ENCODE measurements around the gene SLC23A1.

The SLC23A1 gene

GRCh38 chr5:139341689-139342422 lies 41.2 kb downstream of the SLC23A1 start, which contains the start of gene PAIP2:
PAIP2 (plus strand) TSS chr5:139341854; CDS start chr5:139363785, 21,931 bp downstream.
- TF ChIP-seq GABPA (IDR thresholded peaks at IDR 0.05; ENCODE audit: low read depth) (peak; percentile 76), SPI1 (IDR thresholded peaks at IDR 0.05; ENCODE audit: borderline replicate concordance, low read depth) (peak; percentile 55; the same call in 1 of the 2 replicates), POLR2AphosphoS5 (IDR thresholded peaks at IDR 0.05; ENCODE audit: low read depth) (peak; percentile 81)
- TF ChIP-seq, protein P1, sequence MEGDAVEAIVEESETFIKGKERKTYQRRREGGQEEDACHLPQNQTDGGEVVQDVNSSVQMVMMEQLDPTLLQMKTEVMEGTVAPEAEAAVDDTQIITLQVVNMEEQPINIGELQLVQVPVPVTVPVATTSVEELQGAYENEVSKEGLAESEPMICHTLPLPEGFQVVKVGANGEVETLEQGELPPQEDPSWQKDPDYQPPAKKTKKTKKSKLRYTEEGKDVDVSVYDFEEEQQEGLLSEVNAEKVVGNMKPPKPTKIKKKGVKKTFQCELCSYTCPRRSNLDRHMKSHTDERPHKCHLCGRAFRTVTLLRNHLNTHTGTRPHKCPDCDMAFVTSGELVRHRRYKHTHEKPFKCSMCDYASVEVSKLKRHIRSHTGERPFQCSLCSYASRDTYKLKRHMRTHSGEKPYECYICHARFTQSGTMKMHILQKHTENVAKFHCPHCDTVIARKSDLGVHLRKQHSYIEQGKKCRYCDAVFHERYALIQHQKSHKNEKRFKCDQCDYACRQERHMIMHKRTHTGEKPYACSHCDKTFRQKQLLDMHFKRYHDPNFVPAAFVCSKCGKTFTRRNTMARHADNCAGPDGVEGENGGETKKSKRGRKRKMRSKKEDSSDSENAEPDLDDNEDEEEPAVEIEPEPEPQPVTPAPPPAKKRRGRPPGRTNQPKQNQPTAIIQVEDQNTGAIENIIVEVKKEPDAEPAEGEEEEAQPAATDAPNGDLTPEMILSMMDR (IDR thresholded peaks at IDR 0.05; ENCODE audit: insufficient read depth, low read length), result peak; percentile 11
- TF ChIP-seq, protein P2, sequence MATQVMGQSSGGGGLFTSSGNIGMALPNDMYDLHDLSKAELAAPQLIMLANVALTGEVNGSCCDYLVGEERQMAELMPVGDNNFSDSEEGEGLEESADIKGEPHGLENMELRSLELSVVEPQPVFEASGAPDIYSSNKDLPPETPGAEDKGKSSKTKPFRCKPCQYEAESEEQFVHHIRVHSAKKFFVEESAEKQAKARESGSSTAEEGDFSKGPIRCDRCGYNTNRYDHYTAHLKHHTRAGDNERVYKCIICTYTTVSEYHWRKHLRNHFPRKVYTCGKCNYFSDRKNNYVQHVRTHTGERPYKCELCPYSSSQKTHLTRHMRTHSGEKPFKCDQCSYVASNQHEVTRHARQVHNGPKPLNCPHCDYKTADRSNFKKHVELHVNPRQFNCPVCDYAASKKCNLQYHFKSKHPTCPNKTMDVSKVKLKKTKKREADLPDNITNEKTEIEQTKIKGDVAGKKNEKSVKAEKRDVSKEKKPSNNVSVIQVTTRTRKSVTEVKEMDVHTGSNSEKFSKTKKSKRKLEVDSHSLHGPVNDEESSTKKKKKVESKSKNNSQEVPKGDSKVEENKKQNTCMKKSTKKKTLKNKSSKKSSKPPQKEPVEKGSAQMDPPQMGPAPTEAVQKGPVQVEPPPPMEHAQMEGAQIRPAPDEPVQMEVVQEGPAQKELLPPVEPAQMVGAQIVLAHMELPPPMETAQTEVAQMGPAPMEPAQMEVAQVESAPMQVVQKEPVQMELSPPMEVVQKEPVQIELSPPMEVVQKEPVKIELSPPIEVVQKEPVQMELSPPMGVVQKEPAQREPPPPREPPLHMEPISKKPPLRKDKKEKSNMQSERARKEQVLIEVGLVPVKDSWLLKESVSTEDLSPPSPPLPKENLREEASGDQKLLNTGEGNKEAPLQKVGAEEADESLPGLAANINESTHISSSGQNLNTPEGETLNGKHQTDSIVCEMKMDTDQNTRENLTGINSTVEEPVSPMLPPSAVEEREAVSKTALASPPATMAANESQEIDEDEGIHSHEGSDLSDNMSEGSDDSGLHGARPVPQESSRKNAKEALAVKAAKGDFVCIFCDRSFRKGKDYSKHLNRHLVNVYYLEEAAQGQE (IDR thresholded peaks at IDR 0.05; ENCODE audit: insufficient replicate concordance, low read depth), result no peak
- H3K27me3 ChIP-seq (ENCODE audit: insufficient read depth, poor library complexity, severe bottlenecking), result no peaks in the 10 kb centered on the region
- peak; percentile 86 to 92 for DNase-seq (ENCODE audit: low read depth in 1 of 2, low spot score in 1 of 2)
- peak within 1 kb of the TSS; percentile 82 for H3K4me3 ChIP-seq (replicated peaks; ENCODE audit: insufficient read depth, low read length)
- H3K27ac ChIP-seq (replicated peaks), result peak within 1 kb of the TSS; percentile 88

GRCh38 chr5:139341187-139341688 lies 41.9 kb downstream of the SLC23A1 start:
- Histone ChIP-seq H3K27me3 (ENCODE audit: insufficient read depth, poor library complexity, severe bottlenecking) (no peaks in the 10 kb centered on the region), H3K27ac (replicated peaks) (no peak overlapping the region), H3K4me3 (replicated peaks; ENCODE audit: insufficient read depth, low read length) (peak overlapping the region; percentile 82)
- no peak for DNase-seq (ENCODE audit: low read depth in 1 of 2, low spot score in 1 of 2)
- TF ChIP-seq GABPA (IDR thresholded peaks at IDR 0.05; ENCODE audit: low read depth), result no peak
- TF ChIP-seq, protein P2 (IDR thresholded peaks at IDR 0.05; ENCODE audit: insufficient replicate concordance, low read depth), result no peak
- TF ChIP-seq, protein P1 (IDR thresholded peaks at IDR 0.05; ENCODE audit: insufficient read depth, low read length), result no peak
- no peak for TF ChIP-seq SPI1 (IDR thresholded peaks at IDR 0.05; ENCODE audit: borderline replicate concordance, low read depth)

- H3K4me3 ChIP-seq (replicated peaks; ENCODE audit: insufficient read depth, low read length), result no peak overlapping the region
- no peak for DNase-seq (ENCODE audit: low read depth in 1 of 2, low spot score in 1 of 2)
- no peaks in the 10 kb centered on the region for H3K27me3 ChIP-seq (ENCODE audit: insufficient read depth, poor library complexity, severe bottlenecking)
- no peak overlapping the region for H3K27ac ChIP-seq (replicated peaks)
- TF ChIP-seq, protein P1 (IDR thresholded peaks at IDR 0.05; ENCODE audit: insufficient read depth, low read length), result no peak
- no peak for TF ChIP-seq GABPA (IDR thresholded peaks at IDR 0.05; ENCODE audit: low read depth)
- no peak for TF ChIP-seq POLR2AphosphoS5 (IDR thresholded peaks at IDR 0.05; ENCODE audit: low read depth)
- no peak for TF ChIP-seq SPI1 (IDR thresholded peaks at IDR 0.05; ENCODE audit: borderline replicate concordance, low read depth)
- TF ChIP-seq, protein P2 (IDR thresholded peaks at IDR 0.05; ENCODE audit: insufficient replicate concordance, low read depth), result no peak
These were observed 43.0 kb downstream of the SLC23A1 start for GRCh38 chr5:139340051-139340450.

All from HL-60 (cell line).